NB4 (cell line): Measurements from ENCODE around the gene UBE4B.
"Not testable (repeated sequence)": the region's sequence is repeated elsewhere in the genome, so short reads cannot be mapped to it uniquely, and the experiment has no call there.

Experiments used
- DNase-seq: peaks from one replicate; pipeline ENCODE4 v3.0.0; 2010; ENCODE audit warnings: low read depth
- H3K4me3 ChIP-seq: one replicate; pipeline ENCODE4 v1.5.1; 2011; ENCODE audit warnings: mild to moderate bottlenecking, low read depth, low read length, moderate library complexity
- CTCF ChIP-seq: IDR thresholded peaks from one replicate; pipeline ENCODE4 v1.5.1; 2012; ENCODE audit warnings: low read depth, low read length
- MAX ChIP-seq: IDR thresholded peaks from 2 replicates; pipeline ENCODE4 v1.6.1; 2011; ENCODE audit warnings: low read depth, low read length
- MYC ChIP-seq: IDR thresholded peaks from 2 replicates; pipeline ENCODE4 v1.6.1; 2011; ENCODE audit warnings: low read depth, low read length
- POLR2A ChIP-seq: IDR thresholded peaks from 2 replicates; pipeline ENCODE4 v1.6.1; 2011; ENCODE audit warnings: mild to moderate bottlenecking; ENCODE audit not compliant: insufficient read length; ENCODE audit errors: extremely low read depth

Gene UBE4B

GRCh38 chr1:10213186-10213705 is 180.5 kb downstream of the UBE4B start:
- no peak overlapping the region for H3K4me3 ChIP-seq
- no peak for TF ChIP-seq CTCF
- no peak for TF ChIP-seq MYC
- TF ChIP-seq MAX: no peak
- no peak for TF ChIP-seq POLR2A
- DNase-seq: no peak

GRCh38 chr1:10216090-10216749 is 183.5 kb downstream of the UBE4B start:
- DNase-seq: no peak
- no peak for TF ChIP-seq MAX
- TF ChIP-seq MYC: no peak
- TF ChIP-seq CTCF: no peak
- no peak for TF ChIP-seq POLR2A
- H3K4me3 ChIP-seq: no peak overlapping the region

GRCh38 chr1:10217748-10218441 is 185.1 kb downstream of the UBE4B start:
- DNase-seq: no peak
- H3K4me3 ChIP-seq: no peak overlapping the region
- TF ChIP-seq MYC: no peak
- no peak for TF ChIP-seq POLR2A
- TF ChIP-seq CTCF: no peak
- no peak for TF ChIP-seq MAX

- H3K4me3 ChIP-seq: no peak overlapping the region
- no peak for TF ChIP-seq MYC
- TF ChIP-seq MAX: no peak
- no peak for TF ChIP-seq CTCF
- no peak for TF ChIP-seq POLR2A
- DNase-seq: no peak
These were observed 187.4 kb downstream of the UBE4B start for GRCh38 chr1:10220200-10220599.

GRCh38 chr1:10220657-10221056 is 187.9 kb downstream of the UBE4B start:
- DNase-seq, H3K4me3 ChIP-seq: not testable (repeated sequence)

GRCh38 chr1:10225573-10225972 is 192.8 kb downstream of the UBE4B start:
- no peak for TF ChIP-seq MYC
- no peak for TF ChIP-seq POLR2A
- no peak for TF ChIP-seq MAX
- no peak for TF ChIP-seq CTCF
- no peak overlapping the region for H3K4me3 ChIP-seq
- DNase-seq: no peak
